HG03095 (cell line): ENCODE data around the gene GON4L.
"Not testable (repeated sequence)": the region's sequence is repeated elsewhere in the genome, so short reads cannot be mapped to it uniquely, and the experiment has no call there.

Experiments
- ATAC-seq: cut with Tn5 transposase; IDR thresholded peaks from one replicate; pipeline ENCODE4 v1.9.1; 2021; ENCODE audit warnings: moderate library complexity; ENCODE audit not compliant: unreplicated experiment

The GON4L gene

DNA sequence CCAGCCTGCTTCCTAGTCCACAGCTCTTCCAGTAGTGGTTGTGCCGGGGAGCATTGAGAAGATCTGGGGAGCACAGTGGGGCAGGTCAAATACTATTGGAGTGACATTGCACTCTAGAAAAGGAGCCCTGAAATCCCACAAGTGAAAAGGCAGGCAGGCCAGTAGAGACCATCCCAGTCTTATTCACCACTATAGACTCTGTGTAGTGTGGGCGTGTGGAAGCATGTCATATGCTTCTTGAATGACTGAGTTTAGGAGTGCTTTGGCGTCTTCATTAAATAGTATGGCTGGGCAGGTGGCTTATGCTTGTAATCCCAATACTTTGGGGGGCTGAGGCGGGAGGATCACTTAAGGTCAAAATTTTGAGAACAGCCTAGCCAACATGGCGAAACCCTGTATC is 152.6 kb downstream of the GON4L start:
- ATAC-seq, result not testable (repeated sequence)

GRCh38 chr1:155703216-155703615 is 153.8 kb downstream of the GON4L start:
- no peak for ATAC-seq

GRCh38 chr1:155701675-155702074 is 155.3 kb downstream of the GON4L start:
- ATAC-seq, result not testable (repeated sequence)
